HepG2 (cell line): ENCODE measurements around the gene PELI2. TPM values are rescaled to one million over a fixed set of nuclear protein-coding genes. Genes with fewer than 3 reads are reported as not detected.

ENCODE experiments used
- ATAC-seq: fragments of 200-7000 bp; cut with Tn5 transposase; 3 replicates; pipeline ENCODE4 v1.9.1; 2020; ENCODE audit warnings: mild to moderate bottlenecking, moderate library complexity
- BruUV-seq: library from RNA; stranded (reverse); fragments of 400-500 nt; replicated peaks from 2 replicates; lab custom pipeline; 2021; lab: Mats Ljungman, UMichigan
- CTCF ChIA-PET: fragments of 300-600 bp; formaldehyde crosslinking; extraction: SDS; loops from one replicate; lab custom pipeline; 2021; ENCODE audit warnings: low total read pairs, inconsistent platforms, low intra/inter-chr PET ratio; lab: Yijun Ruan, JAX
- POLR2A ChIA-PET: fragments of 350-600 bp; sonication (Branson Sonifier 250); formaldehyde crosslinking; loops from one replicate; lab custom pipeline; 2020; ENCODE audit warnings: antibody characterized with exemption, inconsistent platforms; lab: Yijun Ruan, JAX
- DNase-seq: peaks from one replicate; pipeline ENCODE4 v3.0.0-alpha.2; 2015; ENCODE audit warnings: low spot score
- FAIRE-seq: peaks from 3 replicates; lab custom pipeline; 2011; peaks lifted over from hg19 to GRCh38; lab: Jason Lieb, UNC
- H2AFZ ChIP-seq: one replicate; pipeline ENCODE4 v1.6.1; 2011; ENCODE audit warnings: low read length, inconsistent platforms
- H3K27ac ChIP-seq: fragments of 300-600 bp; 3 replicates; pipeline ENCODE4 v1.8.0; 2011; ENCODE audit warnings: mixed run types, mild to moderate bottlenecking, mixed read lengths, low read length, inconsistent platforms; ENCODE audit not compliant: insufficient read depth; ENCODE audit errors: extremely low read length
- H3K27me3 ChIP-seq, 2 experiments: fragments of 200-600 bp in 1 of 2; 2 replicates in 1 of 2; 3 replicates in 1 of 2; pipeline versions ENCODE4 v1.6.0 to v1.8.0; 2011; ENCODE audit warnings: low read length in 2 of 2, mild to moderate bottlenecking in 2 of 2, moderate library complexity in 2 of 2, inconsistent platforms in 1 of 2; ENCODE audit not compliant: insufficient read depth in 2 of 2, control insufficient read depth in 1 of 2
- H3K36me3 ChIP-seq, 2 experiments: fragments of 200-600 bp in 1 of 2; replicated peaks in 1 of 2; 2 replicates in 1 of 2; 3 replicates in 1 of 2; pipeline versions ENCODE4 v1.5.1 to v1.8.0; 2011; ENCODE audit warnings: low read length in 2 of 2, inconsistent platforms in 1 of 2; ENCODE audit not compliant: insufficient read depth in 2 of 2, control insufficient read depth in 1 of 2
- H3K4me1 ChIP-seq: 2 replicates; pipeline ENCODE4 v1.5.1; 2012; ENCODE audit warnings: low read length, inconsistent platforms; ENCODE audit not compliant: insufficient read depth
- H3K4me2 ChIP-seq: 2 replicates; pipeline ENCODE4 v1.6.0; 2011; ENCODE audit warnings: low read depth, low read length, inconsistent platforms
- H3K4me3 ChIP-seq, 3 experiments: fragments of 200-600 bp in 1 of 3; sonication (generic), shearing (Covaris generic) in 1 of 3; replicated peaks in 1 of 3; 2 replicates each; pipeline ENCODE4 v1.5.1; 2011 to 2016; ENCODE audit warnings: low read length in 3 of 3, inconsistent platforms in 2 of 3, low read depth in 2 of 3, mild to moderate bottlenecking in 2 of 3, control low read depth in 1 of 3, mixed read lengths in 1 of 3; ENCODE audit not compliant: insufficient read depth in 1 of 3
- H3K79me2 ChIP-seq: one replicate; pipeline ENCODE4 v1.6.1; 2011; ENCODE audit warnings: low read length, inconsistent platforms; ENCODE audit not compliant: insufficient read depth
- H3K9ac ChIP-seq: 2 replicates; pipeline ENCODE4 v1.6.0; 2011; ENCODE audit warnings: mild to moderate bottlenecking, low read depth, low read length, inconsistent platforms; ENCODE audit not compliant: insufficient read depth
- H3K9me3 ChIP-seq: 2 replicates; pipeline ENCODE4 v1.5.1; 2012; ENCODE audit warnings: mild to moderate bottlenecking, low read length
- H4K20me1 ChIP-seq: 2 replicates; pipeline ENCODE4 v1.6.0; 2011; ENCODE audit warnings: inconsistent platforms, mild to moderate bottlenecking, low read length, moderate library complexity; ENCODE audit not compliant: insufficient read depth
- FOXM1 ChIP-seq: sonication (generic); formaldehyde crosslinking; IDR thresholded peaks from 2 replicates; pipeline ENCODE4 v1.5.0; 2020; ENCODE audit warnings: missing genetic modification reagents
- GFI1 ChIP-seq: sonication (generic); formaldehyde crosslinking; IDR thresholded peaks from 2 replicates; pipeline ENCODE4 v1.5.0; 2020; ENCODE audit warnings: missing genetic modification reagents, mild to moderate bottlenecking, borderline replicate concordance
- ZEB1 ChIP-seq: IDR thresholded peaks from 2 replicates; pipeline ENCODE4 v1.6.1; 2012; ENCODE audit warnings: mild to moderate bottlenecking, low read depth, inconsistent platforms; ENCODE audit not compliant: insufficient replicate concordance
- ZFP41 ChIP-seq: sonication (generic); formaldehyde crosslinking; IDR thresholded peaks from 2 replicates; pipeline ENCODE4 v1.4.0; 2020; ENCODE audit warnings: mild to moderate bottlenecking, missing genetic modification reagents, borderline replicate concordance
- ZNF18 ChIP-seq: sonication (generic); formaldehyde crosslinking; IDR thresholded peaks from 2 replicates; pipeline ENCODE4 v1.8.0; 2022; ENCODE audit warnings: mild to moderate bottlenecking, missing genetic modification reagents; ENCODE audit not compliant: insufficient replicate concordance
- ZNF572 ChIP-seq: sonication (generic); formaldehyde crosslinking; IDR thresholded peaks from 2 replicates; pipeline ENCODE4 v1.5.1; 2020; ENCODE audit warnings: mild to moderate bottlenecking, missing genetic modification reagents
- WGBS: methylation state at CpG from one replicate; pipeline ENCODE4 v1.1.6; 2017; ENCODE audit warnings: low lambda C conversion rate; 5-methylcytosine and 5-hydroxymethylcytosine counted together
- in situ Hi-C: cut with HindIII; loops from 2 replicates; pipeline ENCODE4 v1.10.0; 2017; ENCODE audit warnings: low pct_unique_long_range_greater_than_20kb; ENCODE audit not compliant: extremely low pct_ligation_motif_present
- intact Hi-C: fragments of 100-400 bp; cut with micrococcal nuclease; formaldehyde crosslinking; loops from one replicate; pipeline ENCODE4 v1.10.0; 2022; ENCODE audit not compliant: unreplicated experiment
- polyA plus RNA-seq, 8 experiments: library from polyadenylated mRNA; depleted of rRNA in 3 of 8; stranded (reverse) in 7 of 8; unstranded in 1 of 8; fragments of >200 nt; fragmentation: Illumina TruSeq in 4 of 8; extraction: Trizol in 4 of 8; gene quantifications; 2 replicates each; pipeline versions ENCODE4 v1.2.1 to v1.2.3, GENCODE V29; 2011 to 2016; ENCODE audit warnings: low read depth in 4 of 8, missing spikeins in 1 of 8, mixed read lengths in 1 of 8; ENCODE audit not compliant: insufficient read depth in 1 of 8
- total RNA-seq, 5 experiments: library from RNA; depleted of rRNA; stranded (reverse); fragments of >200 nt; fragmentation: Illumina TruSeq; extraction: Trizol; gene quantifications; 2 replicates each; pipeline ENCODE4 v1.2.3, GENCODE V29; 2016; ENCODE audit warnings: low read depth in 1 of 5
- TF ChIP-seq, protein P1 (sequence below): sonication (generic); formaldehyde crosslinking; IDR thresholded peaks from 2 replicates; pipeline ENCODE4 v1.9.0; 2022; ENCODE audit warnings: missing genetic modification reagents, mild to moderate bottlenecking, borderline replicate concordance

PELI2 gene
- total and polyA plus RNA-seq, 2 of the 13 experiments (the other 11 are each of a cell fraction or from before 2014, with no cell fraction given): 0.07 TPM; not detected in 1

- no peak overlapping the region for H3K9ac ChIP-seq
- H3K27me3 ChIP-seq: no peaks in the 10 kb centered on the region
- H2AFZ ChIP-seq: no peak overlapping the region
- ChIA-PET CTCF (no interaction called here), POLR2A (no interaction called here)
- no peaks in the 10 kb centered on the region for H3K9me3 ChIP-seq
- intact Hi-C loops: no loop called here
- in situ Hi-C loops: no loop called here
- ATAC-seq (no peak), DNase-seq (peak; percentile 3), FAIRE-seq (no peak)
- H3K4me3 ChIP-seq: no peak overlapping the region
- no peaks in the 10 kb centered on the region for H4K20me1 ChIP-seq
- H3K36me3 ChIP-seq: no peaks in the 10 kb centered on the region
- BruUV-seq: no TSS peak
- no peaks in the 10 kb centered on the region for H3K4me1 ChIP-seq
- WGBS: 4% methylated on average over 7 of the region's 7 CpGs
- no peak overlapping the region for H3K4me2 ChIP-seq
- TF ChIP-seq GFI1 (no peak), FOXM1 (no peak), ZNF18 (CRISPR knock-in tag) (no peak), ZEB1 (no peak), ZNF572 (CRISPR knock-in tag) (no peak), ZFP41 (CRISPR knock-in tag) (no peak)
- TF ChIP-seq, protein P1, sequence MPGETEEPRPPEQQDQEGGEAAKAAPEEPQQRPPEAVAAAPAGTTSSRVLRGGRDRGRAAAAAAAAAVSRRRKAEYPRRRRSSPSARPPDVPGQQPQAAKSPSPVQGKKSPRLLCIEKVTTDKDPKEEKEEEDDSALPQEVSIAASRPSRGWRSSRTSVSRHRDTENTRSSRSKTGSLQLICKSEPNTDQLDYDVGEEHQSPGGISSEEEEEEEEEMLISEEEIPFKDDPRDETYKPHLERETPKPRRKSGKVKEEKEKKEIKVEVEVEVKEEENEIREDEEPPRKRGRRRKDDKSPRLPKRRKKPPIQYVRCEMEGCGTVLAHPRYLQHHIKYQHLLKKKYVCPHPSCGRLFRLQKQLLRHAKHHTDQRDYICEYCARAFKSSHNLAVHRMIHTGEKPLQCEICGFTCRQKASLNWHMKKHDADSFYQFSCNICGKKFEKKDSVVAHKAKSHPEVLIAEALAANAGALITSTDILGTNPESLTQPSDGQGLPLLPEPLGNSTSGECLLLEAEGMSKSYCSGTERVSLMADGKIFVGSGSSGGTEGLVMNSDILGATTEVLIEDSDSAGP (CRISPR knock-in tag): no peak
- no peak overlapping the region for H3K27ac ChIP-seq
- H3K79me2 ChIP-seq: no peaks in the 10 kb centered on the region
Observed at GRCh38 chr14:56099081-56099797, 19.0 kb upstream of the PELI2 start.
